Measurements from ENCODE around the gene CDCA4. TPM values are rescaled to one million over a fixed set of nuclear protein-coding genes. Genes with fewer than 3 reads are reported as not detected.
A peak's percentile ranks its signal among the peaks of the same experiment; 100 is the strongest.

Gene CDCA4
- total RNA-seq, 1 experiment from 2014 or later: 24.9 TPM

DNA sequence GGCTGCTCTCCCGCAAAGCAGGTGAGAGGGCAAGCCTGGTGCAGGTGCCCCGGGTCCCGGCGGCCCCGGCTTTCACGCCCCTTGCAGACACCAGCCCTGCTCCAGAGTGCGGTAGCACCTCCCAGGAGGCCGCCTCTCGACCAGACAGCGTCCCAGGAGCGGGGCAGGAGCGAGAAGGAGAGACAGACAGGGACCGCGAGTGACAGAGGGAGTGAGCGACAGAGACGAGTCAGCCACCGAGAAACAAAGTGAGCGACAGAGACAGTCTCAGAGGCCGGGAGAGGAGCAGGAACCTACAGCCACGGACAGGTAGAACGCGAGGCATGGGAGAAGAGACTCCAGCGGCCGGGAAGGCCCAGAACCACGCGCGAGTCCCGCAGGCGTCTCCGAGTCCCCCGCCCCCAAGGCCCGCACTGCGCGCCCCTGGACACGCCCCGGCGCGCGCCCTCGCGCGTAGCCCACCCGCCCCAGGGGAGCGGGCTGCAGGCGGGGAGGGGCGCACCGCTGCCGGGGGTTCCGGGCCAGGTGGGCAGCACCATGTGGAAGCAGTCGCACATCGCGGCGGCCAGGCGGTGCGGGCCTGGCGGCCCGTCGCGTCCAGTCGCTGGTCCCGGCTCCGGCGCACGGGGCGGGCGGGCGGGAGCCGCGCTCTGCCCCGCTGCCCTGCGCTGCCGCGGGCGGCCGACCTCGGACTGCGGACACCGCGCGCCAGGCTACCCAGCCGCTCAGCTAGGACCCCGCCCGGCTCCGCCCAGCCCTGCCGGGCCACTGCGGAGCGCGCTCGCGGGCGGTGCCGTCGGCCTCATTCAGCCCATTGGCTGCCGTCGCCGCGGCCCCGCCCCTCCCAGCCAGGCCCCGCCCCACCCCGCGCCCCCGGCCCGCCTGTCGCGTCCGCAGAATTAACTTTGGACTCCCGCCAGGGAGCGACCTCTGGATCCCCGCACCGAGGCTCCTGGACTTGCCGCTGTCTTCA lies 42.9 kb downstream of the CDCA4 start, which contains the start of gene AHNAK2:
TSS of gene AHNAK2 (minus strand) at position 694 of the 973 bp plus-strand sequence. CDS start at position 557, 137 bp downstream.
- H3F3A ChIP-seq (ENCODE audit: insufficient read depth, low read depth): peaks cover 27% of the 10 kb centered on the region
- peak within 1 kb of the TSS; percentile 70; the same call in 1 of the 2 replicates for H2AFZ ChIP-seq
- ChIA-PET CTCF (no interaction called here), POLR2A (ENCODE audit: unreplicated experiment) (interaction anchor here (0.6 kb wide), 1 partner anchor 60 kb away, joined by 3 read pairs; no protein-coding TSS in a partner anchor)
- BruUV-seq (replicated peaks): no TSS peak
- peak within 1 kb of the TSS; percentile 55; the same call in 1 of the 2 replicates for H3K4me3 ChIP-seq
- TF ChIP-seq, protein P1, sequence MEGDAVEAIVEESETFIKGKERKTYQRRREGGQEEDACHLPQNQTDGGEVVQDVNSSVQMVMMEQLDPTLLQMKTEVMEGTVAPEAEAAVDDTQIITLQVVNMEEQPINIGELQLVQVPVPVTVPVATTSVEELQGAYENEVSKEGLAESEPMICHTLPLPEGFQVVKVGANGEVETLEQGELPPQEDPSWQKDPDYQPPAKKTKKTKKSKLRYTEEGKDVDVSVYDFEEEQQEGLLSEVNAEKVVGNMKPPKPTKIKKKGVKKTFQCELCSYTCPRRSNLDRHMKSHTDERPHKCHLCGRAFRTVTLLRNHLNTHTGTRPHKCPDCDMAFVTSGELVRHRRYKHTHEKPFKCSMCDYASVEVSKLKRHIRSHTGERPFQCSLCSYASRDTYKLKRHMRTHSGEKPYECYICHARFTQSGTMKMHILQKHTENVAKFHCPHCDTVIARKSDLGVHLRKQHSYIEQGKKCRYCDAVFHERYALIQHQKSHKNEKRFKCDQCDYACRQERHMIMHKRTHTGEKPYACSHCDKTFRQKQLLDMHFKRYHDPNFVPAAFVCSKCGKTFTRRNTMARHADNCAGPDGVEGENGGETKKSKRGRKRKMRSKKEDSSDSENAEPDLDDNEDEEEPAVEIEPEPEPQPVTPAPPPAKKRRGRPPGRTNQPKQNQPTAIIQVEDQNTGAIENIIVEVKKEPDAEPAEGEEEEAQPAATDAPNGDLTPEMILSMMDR (conservative IDR thresholded peaks at IDR 0.05): no peak
- no peak for TF ChIP-seq EZH2 (IDR thresholded peaks at IDR 0.05; ENCODE audit: low read depth)
- no peaks in the 10 kb centered on the region for H3K9me2 ChIP-seq (ENCODE audit: insufficient read depth)
- peak within 1 kb of the TSS; percentile 93 for H3K4me2 ChIP-seq
- H3K9me3 ChIP-seq (ENCODE audit: insufficient read depth, low read depth): no peaks in the 10 kb centered on the region
- H3K79me2 ChIP-seq (ENCODE audit: low read depth): no peaks in the 10 kb centered on the region
- no peak within 1 kb of the TSS for H3K27ac ChIP-seq
- H4K20me1 ChIP-seq (ENCODE audit: insufficient read depth): no peaks in the 10 kb centered on the region
- no peaks in the 10 kb centered on the region for H3K27me3 ChIP-seq (ENCODE audit: insufficient read depth, low read depth)
- H3K4me1 ChIP-seq (replicated peaks; ENCODE audit: insufficient read depth): peaks cover 45% of the 10 kb centered on the region
- intact Hi-C loops (cut with micrococcal nuclease; ENCODE audit: unreplicated experiment): no loop called here
- H3K36me3 ChIP-seq (ENCODE audit: low read depth): no peaks in the 10 kb centered on the region
- peak; percentile 64 to 72 for DNase-seq

DNA sequence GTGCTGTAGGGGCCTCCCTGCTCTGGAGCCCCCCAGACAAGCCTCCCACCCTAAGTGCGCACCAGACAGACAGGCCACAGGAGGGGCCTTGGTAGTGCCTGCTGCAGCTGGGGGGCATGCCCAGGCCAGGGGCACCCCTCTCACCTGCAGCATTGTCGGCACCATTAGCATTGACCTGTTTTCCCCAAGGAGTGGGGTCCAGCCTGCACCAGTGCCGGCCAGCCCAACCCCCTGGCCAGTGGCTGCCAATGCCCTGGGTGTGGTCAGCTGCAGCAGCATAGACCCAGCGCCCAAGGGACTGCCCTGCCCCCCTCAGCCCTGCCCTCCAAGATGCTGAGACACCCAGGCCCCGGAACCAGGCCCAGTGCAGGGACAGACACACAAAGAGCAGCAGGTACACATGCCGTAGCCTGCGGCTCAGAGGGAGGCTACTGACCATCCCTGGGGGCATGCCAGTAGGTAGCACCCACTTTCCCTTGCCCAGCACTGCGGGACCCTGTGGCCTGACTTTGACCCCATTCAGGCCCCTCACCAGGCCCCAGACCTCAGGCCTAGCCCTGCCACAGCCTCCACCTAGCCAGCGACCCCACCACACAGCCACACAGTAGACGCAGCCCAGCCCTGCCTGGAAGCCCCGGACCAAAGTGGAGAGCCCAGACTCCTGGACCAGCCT lies 43.7 kb downstream of the CDCA4 start:
- Histone ChIP-seq H3F3A (ENCODE audit: insufficient read depth, low read depth) (peaks cover 34% of the 10 kb centered on the region), H3K36me3 (ENCODE audit: low read depth) (no peaks in the 10 kb centered on the region), H3K27ac (no peak overlapping the region), H3K79me2 (ENCODE audit: low read depth) (no peaks in the 10 kb centered on the region), H3K9me2 (ENCODE audit: insufficient read depth) (no peaks in the 10 kb centered on the region), H4K20me1 (ENCODE audit: insufficient read depth) (no peaks in the 10 kb centered on the region), H2AFZ (peak overlapping the region; percentile 70; the same call in 1 of the 2 replicates), H3K4me1 (replicated peaks; ENCODE audit: insufficient read depth) (peaks cover 52% of the 10 kb centered on the region), H3K4me2 (peak overlapping the region; percentile 93), H3K9me3 (ENCODE audit: insufficient read depth, low read depth) (no peaks in the 10 kb centered on the region), H3K27me3 (ENCODE audit: insufficient read depth, low read depth) (no peaks in the 10 kb centered on the region), H3K4me3 (peak overlapping the region; percentile 55; the same call in 1 of the 2 replicates)
- no peak for TF ChIP-seq EZH2 (IDR thresholded peaks at IDR 0.05; ENCODE audit: low read depth)
- TF ChIP-seq, protein P1 (conservative IDR thresholded peaks at IDR 0.05): no peak
- DNase-seq: no peak
- POLR2A ChIA-PET (ENCODE audit: unreplicated experiment): interaction anchor here (0.6 kb wide), 1 partner anchor 68 kb away, joined by 3 read pairs; no protein-coding TSS in a partner anchor
- intact Hi-C loops (cut with micrococcal nuclease; ENCODE audit: unreplicated experiment): no loop called here
- CTCF ChIA-PET: interaction anchor here (0.6 kb wide), 2 partner anchors 46 to 69 kb away, joined by 4 to 9 read pairs; no protein-coding TSS in a partner anchor
- TSS peak; percentile 24 for BruUV-seq (replicated peaks)
